ENCODE measurements around the gene PNMA3. TPM values are rescaled to one million over a fixed set of nuclear protein-coding genes. Genes with fewer than 3 reads are reported as not detected.

PNMA3 gene, protein sequence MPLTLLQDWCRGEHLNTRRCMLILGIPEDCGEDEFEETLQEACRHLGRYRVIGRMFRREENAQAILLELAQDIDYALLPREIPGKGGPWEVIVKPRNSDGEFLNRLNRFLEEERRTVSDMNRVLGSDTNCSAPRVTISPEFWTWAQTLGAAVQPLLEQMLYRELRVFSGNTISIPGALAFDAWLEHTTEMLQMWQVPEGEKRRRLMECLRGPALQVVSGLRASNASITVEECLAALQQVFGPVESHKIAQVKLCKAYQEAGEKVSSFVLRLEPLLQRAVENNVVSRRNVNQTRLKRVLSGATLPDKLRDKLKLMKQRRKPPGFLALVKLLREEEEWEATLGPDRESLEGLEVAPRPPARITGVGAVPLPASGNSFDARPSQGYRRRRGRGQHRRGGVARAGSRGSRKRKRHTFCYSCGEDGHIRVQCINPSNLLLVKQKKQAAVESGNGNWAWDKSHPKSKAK
- not detected in 2 replicates for total RNA-seq

DNA sequence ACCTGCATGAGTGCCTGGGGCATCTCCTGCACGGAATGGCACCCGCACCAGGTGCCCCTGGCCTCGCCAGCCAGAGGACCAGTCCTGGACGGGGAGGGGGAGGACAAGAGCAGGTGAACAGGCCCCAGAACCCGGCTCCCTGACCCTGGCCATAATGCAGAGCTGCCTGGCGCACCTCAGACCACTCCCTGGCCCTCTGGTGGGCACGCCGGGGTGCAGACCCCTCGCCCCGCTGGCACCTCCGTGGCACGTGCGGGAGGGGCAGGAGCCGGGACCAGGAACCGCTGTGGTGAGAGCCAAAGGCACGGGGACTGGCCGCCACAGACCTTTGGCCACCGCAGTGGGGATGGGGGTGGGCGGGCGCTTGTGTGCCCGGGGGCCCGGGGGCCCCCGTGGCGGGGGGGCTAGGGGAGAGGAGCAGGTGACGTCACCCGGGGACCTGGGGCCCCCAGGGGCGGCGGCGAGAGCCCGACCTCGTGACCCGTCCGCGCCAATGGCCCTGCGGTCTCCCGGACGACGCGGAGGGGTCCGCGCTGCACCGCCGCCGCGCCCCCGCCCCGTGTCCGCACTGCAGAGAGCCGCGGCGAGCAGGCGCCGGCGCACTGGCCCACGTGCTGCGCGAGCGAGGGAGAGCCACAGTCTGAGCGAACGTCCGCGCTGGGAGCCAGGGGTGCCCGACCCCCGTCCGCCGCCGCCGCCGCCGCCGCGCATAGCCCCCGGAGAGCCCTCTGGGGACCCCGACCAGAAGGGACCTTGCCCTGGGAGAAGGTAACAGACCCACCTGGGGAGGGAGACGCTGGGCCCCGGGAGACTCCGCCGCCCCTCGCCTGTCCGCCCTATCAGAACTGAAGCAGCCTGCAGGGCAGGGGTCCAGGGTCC, at the start of gene PNMA3:
Gene PNMA3, plus strand, starts transcription at position 600 of the 879 bp plus-strand sequence. CDS start 586 bp downstream, outside the sequence.

DNA sequence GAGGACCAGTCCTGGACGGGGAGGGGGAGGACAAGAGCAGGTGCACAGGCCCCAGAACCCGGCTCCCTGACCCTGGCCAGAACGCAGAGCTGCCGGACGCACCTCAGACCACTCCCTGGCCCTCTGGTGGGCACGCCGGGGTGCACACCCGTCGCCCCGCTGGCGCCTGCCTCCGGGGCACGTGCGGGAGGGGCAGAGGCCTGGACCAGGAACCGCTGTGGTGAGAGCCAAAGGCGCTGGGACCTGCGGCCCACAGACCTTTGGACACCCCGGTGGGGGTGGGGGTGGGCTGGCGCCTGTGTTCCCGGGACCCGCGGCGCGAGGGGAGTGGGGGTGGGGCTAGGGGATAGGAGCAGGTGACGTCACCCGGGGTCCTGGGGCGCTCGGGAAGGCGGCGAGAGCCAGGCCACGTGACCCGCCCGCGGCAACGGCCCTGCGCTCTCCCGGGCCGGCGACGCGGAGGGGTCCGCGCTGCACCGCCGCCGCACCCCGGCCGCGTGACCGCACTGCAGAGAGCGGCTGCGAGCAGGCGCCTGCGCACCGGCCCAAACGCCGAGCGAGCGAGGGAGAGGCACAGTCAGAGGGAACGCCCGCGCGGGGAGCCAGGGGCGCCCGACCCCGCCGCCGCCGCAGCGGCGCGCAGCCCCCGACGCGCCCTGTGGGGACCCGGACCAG, 15.8 kb downstream of the PNMA3 start, which contains the start of gene PNMA6A:
Gene PNMA6A, plus strand, starts transcription at position 546 of the 675 bp plus-strand sequence. CDS start 609 bp downstream, outside the sequence.

Other genes starting within 250 kb of the PNMA3 start
- 21.7 and 26.0 TPM in 2 replicates for gene CETN2, start 225.7 kb upstream of the PNMA3 start, total RNA-seq
- 12.1 and 16.7 TPM in 2 replicates for gene NSDHL, start 225.4 kb upstream of the PNMA3 start, total RNA-seq
- 21.7 and 27.8 TPM in 2 replicates for gene ZNF185, start 158.4 kb upstream of the PNMA3 start, total RNA-seq
- gene PNMA5, start 62.4 kb upstream of the PNMA3 start, total RNA-seq, result not detected in 2 replicates
- gene PNMA6A, start 16.0 kb downstream of the PNMA3 start, total RNA-seq, result 0.85 and 0.99 TPM in 2 replicates
- gene MAGEA1, start 122.8 kb downstream of the PNMA3 start, total RNA-seq, result not detected in 2 replicates

Data from endothelial cell of coronary artery (primary cell).